A549 (cell line): ENCODE measurements around the gene NKTR.

ENCODE experiments used
- EHMT2 ChIP-seq: fragments of 200-600 bp; sonication (generic); IDR thresholded peaks from 2 replicates; pipeline ENCODE4 v1.6.1; 2016; ENCODE audit warnings: antibody characterized with exemption, low read depth, mild to moderate bottlenecking, moderate library complexity
- JUN ChIP-seq, 2 experiments: fragments of >200 bp; sonication (Bioruptor Twin); formaldehyde crosslinking; IDR thresholded peaks; 2 replicates in 1 of 2; 3 replicates in 1 of 2; pipeline ENCODE4 v1.6.1; 2016 to 2017
- JUNB ChIP-seq: fragments of >200 bp; sonication (Bioruptor Twin); formaldehyde crosslinking; IDR thresholded peaks from 2 replicates; pipeline ENCODE4 v1.6.1; 2016
- RAD21 ChIP-seq, 2 experiments: fragments of >200 bp in 1 of 2; sonication (Bioruptor Twin) in 1 of 2; formaldehyde crosslinking in 1 of 2; IDR thresholded peaks in 1 of 2; conservative IDR thresholded peaks in 1 of 2; 2 replicates in 1 of 2; 3 replicates in 1 of 2; pipeline ENCODE4 v1.6.1; 2012 to 2018; ENCODE audit warnings: inconsistent platforms in 1 of 2
- USF2 ChIP-seq: fragments of 450-650 bp; IDR thresholded peaks from 2 replicates; pipeline ENCODE4 v1.6.1; 2014; ENCODE audit warnings: antibody characterized with exemption
- ZNF302 ChIP-seq: fragments of 250-450 bp; sonication (Bioruptor Pico); IDR thresholded peaks from 2 replicates; pipeline ENCODE4 v1.9.0; 2021; ENCODE audit warnings: inconsistent platforms, mild to moderate bottlenecking, moderate library complexity
- TF ChIP-seq, protein P1 (sequence below): fragments of >200 bp; sonication (Bioruptor Twin); formaldehyde crosslinking; IDR thresholded peaks from 3 replicates; pipeline ENCODE4 v1.5.1; 2016

DNA sequence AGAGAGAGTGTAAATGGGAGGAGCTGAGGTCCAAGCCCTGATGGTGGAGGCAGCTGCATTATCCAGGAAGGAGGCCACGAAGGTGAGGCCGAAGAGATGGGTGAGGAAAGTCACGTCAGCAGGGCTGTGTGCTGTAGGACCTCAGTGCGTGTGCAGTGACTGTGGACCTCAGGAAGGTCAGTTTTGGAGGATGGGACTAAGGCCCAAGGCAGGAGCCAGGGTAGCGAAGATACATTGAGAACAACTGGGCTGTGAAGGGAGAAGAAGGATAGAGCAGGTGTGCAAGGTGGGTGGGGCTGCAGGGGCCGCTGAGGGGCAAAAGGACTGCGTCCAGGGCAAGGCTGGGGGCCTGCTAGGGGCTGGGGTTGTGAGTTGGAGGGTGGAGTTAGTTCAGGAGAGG is 89.7 kb downstream of the NKTR start:
- TF ChIP-seq, protein P1, sequence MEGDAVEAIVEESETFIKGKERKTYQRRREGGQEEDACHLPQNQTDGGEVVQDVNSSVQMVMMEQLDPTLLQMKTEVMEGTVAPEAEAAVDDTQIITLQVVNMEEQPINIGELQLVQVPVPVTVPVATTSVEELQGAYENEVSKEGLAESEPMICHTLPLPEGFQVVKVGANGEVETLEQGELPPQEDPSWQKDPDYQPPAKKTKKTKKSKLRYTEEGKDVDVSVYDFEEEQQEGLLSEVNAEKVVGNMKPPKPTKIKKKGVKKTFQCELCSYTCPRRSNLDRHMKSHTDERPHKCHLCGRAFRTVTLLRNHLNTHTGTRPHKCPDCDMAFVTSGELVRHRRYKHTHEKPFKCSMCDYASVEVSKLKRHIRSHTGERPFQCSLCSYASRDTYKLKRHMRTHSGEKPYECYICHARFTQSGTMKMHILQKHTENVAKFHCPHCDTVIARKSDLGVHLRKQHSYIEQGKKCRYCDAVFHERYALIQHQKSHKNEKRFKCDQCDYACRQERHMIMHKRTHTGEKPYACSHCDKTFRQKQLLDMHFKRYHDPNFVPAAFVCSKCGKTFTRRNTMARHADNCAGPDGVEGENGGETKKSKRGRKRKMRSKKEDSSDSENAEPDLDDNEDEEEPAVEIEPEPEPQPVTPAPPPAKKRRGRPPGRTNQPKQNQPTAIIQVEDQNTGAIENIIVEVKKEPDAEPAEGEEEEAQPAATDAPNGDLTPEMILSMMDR = no peak
- no peak for TF ChIP-seq JUNB
- no peak for TF ChIP-seq RAD21 (conservative IDR thresholded peaks at IDR 0.05 in 1 of 2, IDR thresholded peaks at IDR 0.05 in 1 of 2)
- TF ChIP-seq ZNF302 (CRISPR knock-in tag) = no peak
- TF ChIP-seq USF2 = no peak
- TF ChIP-seq JUN (IDR thresholded peaks at IDR 0.05) = no peak
- no peak for TF ChIP-seq EHMT2
